NCI-H345 (cell line): ENCODE data around the gene ILF2.

Source experiments
- DNase-seq: peaks from one replicate; lab custom pipeline; 2025; lab: John Stamatoyannopoulos, UW

ILF2 gene

DNA sequence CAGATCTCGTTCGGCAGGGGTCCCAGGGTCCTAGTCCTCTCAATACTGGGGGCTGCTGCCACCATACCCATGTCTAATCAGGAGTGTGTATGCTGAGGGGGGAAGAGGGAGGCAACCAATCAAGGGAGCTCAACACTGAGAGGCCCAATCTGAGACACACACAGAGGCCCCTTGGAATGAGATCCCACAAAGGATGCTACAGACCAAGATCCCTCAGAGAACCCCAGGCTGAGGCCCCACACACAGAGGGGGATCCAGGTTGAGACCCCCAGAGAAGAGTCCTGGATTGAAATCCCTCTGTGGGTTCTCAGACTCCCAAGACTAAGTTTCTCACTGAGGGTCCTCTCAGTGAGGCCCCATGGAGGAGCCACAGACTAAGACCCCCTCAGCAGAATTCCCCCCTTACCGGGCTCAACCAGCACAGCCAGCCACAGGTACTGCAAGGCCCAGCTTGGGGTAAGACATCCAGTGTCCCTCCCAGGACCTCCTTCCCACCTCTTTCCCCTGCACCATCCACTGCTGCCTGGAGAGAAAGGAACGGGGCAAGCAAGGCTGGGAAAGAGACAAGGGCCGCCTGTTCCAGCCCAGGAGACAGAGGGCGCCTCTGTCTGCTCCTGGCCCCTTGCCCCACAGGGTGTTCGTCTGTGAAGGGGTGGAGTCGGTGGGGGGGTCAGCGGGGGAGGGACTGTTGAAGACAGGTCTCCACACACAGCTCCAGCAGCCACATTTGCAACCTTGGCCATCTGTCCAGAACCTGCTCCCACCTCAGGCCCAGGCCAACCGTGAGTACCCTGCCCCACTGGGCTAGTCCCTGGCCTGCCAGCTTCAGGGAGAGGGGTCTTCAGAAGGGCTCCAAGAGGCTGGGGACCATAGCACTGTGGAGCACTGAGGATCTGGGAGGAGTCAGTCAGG lies 42.8 kb downstream of the ILF2 start, which contains the start of gene S100A1:
TSS of gene S100A1 (plus strand) at position 720 of the 912 bp plus-strand sequence. CDS start 2,088 bp downstream, outside the sequence.
- no peak for DNase-seq

- DNase-seq, result peak; percentile 93
Observed at GRCh38 chr1:153626904-153627714, 43.7 kb downstream of the ILF2 start, which contains the start of gene S100A13. S100A13 (minus strand) TSS chr1:153627505; CDS start chr1:153626472, 1,033 bp downstream.

GRCh38 chr1:153626477-153626903 lies 44.3 kb downstream of the ILF2 start:
- DNase-seq, result no peak

- DNase-seq, result no peak
Observed at GRCh38 chr1:153624965-153625611, 45.7 kb downstream of the ILF2 start.

- DNase-seq, result no peak
Observed at GRCh38 chr1:153623101-153623500, 47.7 kb downstream of the ILF2 start.

DNA sequence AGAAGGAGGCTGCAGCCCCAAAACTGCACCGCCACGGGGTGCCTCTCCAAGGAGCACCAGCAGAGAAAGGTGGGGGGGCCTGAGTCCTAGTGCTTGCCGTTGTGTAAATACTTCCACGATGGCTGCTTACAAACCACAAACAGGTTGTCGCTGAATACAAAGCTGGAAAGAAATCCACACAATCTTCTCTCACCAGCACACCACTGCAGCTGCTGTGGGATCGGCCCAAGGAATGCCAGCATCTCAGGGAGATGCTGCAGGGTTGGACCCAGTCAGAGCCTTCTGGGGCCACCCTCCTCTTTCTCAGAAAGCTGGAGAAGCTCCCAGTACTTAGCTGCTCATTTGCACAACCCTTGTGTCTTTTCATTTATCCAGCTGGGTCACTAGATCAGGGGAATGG lies 51.6 kb downstream of the ILF2 start:
- DNase-seq, result no peak

- DNase-seq, result peak; percentile 72
Observed at GRCh38 chr1:153617663-153618062, 53.1 kb downstream of the ILF2 start.

DNA sequence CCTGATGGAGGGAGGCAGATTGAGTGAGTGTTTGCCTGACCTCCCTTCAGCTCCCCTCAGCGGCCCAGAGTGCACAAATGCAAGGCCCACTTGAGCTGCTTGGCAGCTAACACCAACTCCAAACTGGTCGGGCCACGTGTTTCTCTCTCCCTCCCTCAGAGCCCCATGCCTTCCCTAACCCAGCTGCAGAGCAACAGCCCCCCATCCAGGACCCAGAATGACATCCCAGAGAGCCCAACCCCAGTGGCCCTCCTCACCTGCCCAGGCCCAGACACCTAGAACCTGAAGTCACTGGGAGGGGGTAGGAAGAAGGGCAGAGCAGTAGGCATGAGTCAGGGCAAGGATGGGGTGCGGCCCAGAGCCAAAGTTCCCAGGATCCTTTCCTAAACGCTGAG lies 53.9 kb downstream of the ILF2 start:
- no peak for DNase-seq

DNA sequence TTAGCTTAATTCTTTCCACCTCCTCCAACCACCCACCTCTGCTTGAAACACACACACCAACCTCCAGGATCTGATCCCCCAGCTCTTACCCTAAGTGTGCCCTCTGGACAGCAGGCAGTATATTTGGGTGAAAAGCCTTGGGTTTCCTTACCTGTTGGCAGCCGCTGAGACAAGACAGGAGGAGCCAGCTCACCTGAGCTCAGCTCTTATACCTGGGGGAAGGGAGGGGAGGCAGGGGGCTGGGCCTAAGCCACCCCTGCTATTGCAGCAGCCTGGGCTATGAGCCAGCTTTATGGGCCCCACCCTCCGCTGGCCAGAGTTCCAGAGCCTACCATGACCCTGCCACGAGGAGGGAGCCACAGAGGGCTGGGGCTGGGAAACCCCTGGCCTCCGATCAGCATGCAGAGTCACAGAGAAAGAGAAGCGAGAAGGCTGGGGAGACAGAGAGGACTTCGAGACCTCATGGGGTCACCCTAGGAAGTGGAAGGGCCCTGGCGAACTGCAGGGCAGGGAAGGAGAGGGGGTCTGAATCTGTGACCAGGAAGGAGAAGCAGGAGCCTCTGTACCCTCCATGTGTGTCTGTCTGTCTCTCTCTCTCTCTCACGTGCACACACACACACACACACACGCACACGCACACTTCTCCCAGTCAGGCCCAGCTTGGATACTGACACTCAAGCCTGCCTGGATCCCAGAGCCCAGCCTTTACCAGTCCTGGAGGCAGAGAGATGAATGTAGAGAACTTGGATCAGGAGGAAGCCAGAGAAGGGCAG lies 54.5 kb downstream of the ILF2 start, which contains the start of gene S100A14:
TSS of gene S100A14 (minus strand) at position 182 of the 773 bp plus-strand sequence. CDS start 467 bp downstream, outside the sequence.
- DNase-seq, result no peak

DNA sequence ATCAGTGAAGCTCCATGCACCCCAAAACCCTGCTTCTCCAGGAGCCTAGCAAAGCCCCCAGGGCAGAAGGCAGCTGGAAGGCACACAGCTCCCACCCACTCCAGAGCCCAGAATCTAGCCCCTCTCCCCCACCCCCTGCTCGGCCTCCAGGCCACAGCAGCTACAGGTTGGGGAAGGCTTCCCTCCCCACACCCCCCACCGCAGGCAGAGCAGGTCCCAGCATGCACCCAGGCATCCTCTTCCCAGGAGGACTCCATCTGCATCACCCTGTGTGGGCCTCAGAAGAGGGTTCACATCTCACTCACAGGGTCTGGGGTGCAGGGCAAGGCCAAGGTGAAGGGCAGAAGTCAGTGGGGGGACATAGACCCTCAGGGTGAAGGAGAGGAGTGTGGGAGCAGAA lies 55.4 kb downstream of the ILF2 start:
- no peak for DNase-seq

GRCh38 chr1:153614906-153615305 lies 55.9 kb downstream of the ILF2 start:
- DNase-seq, result no peak

DNA sequence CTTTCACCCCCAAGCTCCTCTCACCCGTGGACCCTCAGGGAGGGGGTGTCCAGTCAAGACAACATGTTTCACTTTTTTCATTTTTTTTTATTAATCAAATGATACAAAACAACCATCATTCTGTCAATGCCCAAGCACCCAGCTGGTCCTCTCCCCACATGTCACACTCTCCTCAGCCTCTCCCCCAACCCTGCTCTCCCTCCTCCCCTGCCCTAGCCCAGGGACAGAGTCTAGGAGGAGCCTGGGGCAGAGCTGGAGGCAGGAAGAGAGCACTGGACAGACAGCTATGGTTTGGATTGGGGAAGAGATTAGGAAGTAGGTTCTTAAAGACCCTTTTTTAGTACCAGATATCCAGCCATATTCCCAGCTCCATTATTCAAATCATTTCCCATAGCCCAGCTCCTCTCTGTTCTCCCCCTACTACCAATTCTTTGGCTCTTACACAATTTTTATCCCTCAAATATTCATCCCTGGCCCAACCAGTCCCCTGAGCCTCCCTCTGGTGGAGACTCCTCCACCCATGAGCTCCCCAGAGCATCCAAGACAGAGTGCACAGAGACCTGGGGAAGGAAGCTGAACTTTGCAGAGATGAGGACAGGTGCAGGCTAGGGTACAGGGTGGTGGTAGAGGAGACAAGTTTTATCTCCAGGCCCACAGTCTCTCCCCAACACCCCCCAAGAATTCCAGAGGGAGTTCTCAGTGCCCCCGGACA lies 56.4 kb downstream of the ILF2 start:
- DNase-seq, result no peak

GRCh38 chr1:153613406-153613805 lies 57.4 kb downstream of the ILF2 start:
- DNase-seq, result no peak

DNA sequence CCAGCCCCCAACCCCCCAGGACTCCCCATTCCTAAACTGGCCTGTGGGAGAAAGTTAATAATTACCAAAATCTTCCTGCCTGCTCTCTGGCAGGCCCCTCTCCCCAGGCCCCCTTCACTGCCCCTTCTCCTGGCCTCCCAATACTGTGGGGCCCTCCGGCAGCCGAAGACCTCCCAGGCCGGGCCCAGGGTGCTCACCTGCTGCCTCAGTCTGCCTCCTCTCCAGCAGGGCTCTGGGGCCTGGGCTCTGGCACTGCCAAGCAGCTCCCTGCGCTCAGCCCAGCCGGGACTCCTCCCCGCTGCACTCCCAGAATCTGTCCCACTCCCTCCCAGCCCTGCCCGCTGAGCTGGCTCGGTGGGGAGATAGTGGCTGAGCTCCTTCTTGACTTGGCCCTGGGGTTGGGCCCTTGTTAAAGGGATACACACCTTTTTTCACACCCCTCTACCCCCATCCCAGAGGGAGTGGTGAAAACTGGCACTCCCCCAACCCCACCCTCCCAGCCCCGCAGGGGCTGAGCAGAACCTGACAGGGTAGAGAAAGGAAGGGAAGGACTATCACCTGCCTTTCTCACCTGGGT lies 58.0 kb downstream of the ILF2 start, which contains the start of gene S100A16:
TSS of gene S100A16 (minus strand) at position 383 of the 577 bp plus-strand sequence. CDS start 4,986 bp downstream, outside the sequence.
- no peak for DNase-seq

- no peak for DNase-seq
Observed at GRCh38 chr1:153612111-153612754, 58.6 kb downstream of the ILF2 start.
